Activated CD4-positive, alpha-beta T cell treated with anti-CD3 and anti-CD28 coated beads, Interleukin-2, amount 50 U/mL, for 48 hours (primary cell): ENCODE data around the gene NUMB.
A peak's percentile ranks its signal among the peaks of the same experiment; 100 is the strongest.
"Not testable (repeated sequence)": the region's sequence is repeated elsewhere in the genome, so short reads cannot be mapped to it uniquely, and the experiment has no call there.

Experiments
- DNase-seq, 2 experiments: peaks; one replicate each; pipeline ENCODE4 v3.0.0-alpha.2; 2020

The NUMB gene

GRCh38 chr14:73465823-73466532, 7.6 kb upstream of the NUMB start:
- DNase-seq = no peak

- peak; percentile 45 to 66 for DNase-seq
Measured at GRCh38 chr14:73463411-73463810, 5.1 kb upstream of the NUMB start.

- no peak for DNase-seq
Measured at GRCh38 chr14:73462815-73463214, 4.5 kb upstream of the NUMB start.

- no peak for DNase-seq
Measured at GRCh38 chr14:73462048-73462715, 3.8 kb upstream of the NUMB start.

GRCh38 chr14:73461478-73462047, 3.2 kb upstream of the NUMB start:
- DNase-seq = no peak

GRCh38 chr14:73460691-73461127, 2.4 kb upstream of the NUMB start:
- DNase-seq = no peak

- no peak for DNase-seq
Measured at GRCh38 chr14:73459959-73460358, 1.6 kb upstream of the NUMB start.

GRCh38 chr14:73457924-73458182, 493 bp downstream of the NUMB start:
- DNase-seq = no peak

GRCh38 chr14:73457041-73457923, 1.1 kb downstream of the NUMB start:
- peak; percentile 24 to 35 for DNase-seq

- no peak for DNase-seq
Measured at GRCh38 chr14:73455294-73455693, 3.1 kb downstream of the NUMB start.

GRCh38 chr14:73452341-73453186, 5.8 kb downstream of the NUMB start:
- DNase-seq = no peak

- DNase-seq = no peak
Measured at GRCh38 chr14:73443758-73444157, 14.6 kb downstream of the NUMB start.

GRCh38 chr14:73441286-73441685, 17.1 kb downstream of the NUMB start:
- DNase-seq = no peak

GRCh38 chr14:73438993-73439392, 19.4 kb downstream of the NUMB start:
- no peak for DNase-seq

- DNase-seq = no peak
Measured at GRCh38 chr14:73437206-73437605, 21.1 kb downstream of the NUMB start.

- DNase-seq = no peak
Measured at GRCh38 chr14:73432124-73432523, 26.2 kb downstream of the NUMB start.

- DNase-seq = no peak
Measured at GRCh38 chr14:73428353-73428824, 30.0 kb downstream of the NUMB start.

- no peak for DNase-seq
Measured at GRCh38 chr14:73427516-73428264, 30.7 kb downstream of the NUMB start.

- DNase-seq = no peak
Measured at GRCh38 chr14:73426877-73427276, 31.5 kb downstream of the NUMB start.

GRCh38 chr14:73424453-73424852, 33.9 kb downstream of the NUMB start:
- no peak for DNase-seq

- DNase-seq = not testable (repeated sequence)
Measured at GRCh38 chr14:73423092-73423491, 35.3 kb downstream of the NUMB start.

GRCh38 chr14:73422515-73422914, 35.8 kb downstream of the NUMB start:
- DNase-seq = no peak
